Glomerular visceral epithelial cell (primary cell): ENCODE data around the gene RNF44.
"Not testable (repeated sequence)": the region's sequence is repeated elsewhere in the genome, so short reads cannot be mapped to it uniquely, and the experiment has no call there.

Experiments used
- DNase-seq: peaks from one replicate; pipeline ENCODE4 v3.0.0-alpha.2; 2016; ENCODE audit errors: extremely low spot score

The RNF44 gene

DNA sequence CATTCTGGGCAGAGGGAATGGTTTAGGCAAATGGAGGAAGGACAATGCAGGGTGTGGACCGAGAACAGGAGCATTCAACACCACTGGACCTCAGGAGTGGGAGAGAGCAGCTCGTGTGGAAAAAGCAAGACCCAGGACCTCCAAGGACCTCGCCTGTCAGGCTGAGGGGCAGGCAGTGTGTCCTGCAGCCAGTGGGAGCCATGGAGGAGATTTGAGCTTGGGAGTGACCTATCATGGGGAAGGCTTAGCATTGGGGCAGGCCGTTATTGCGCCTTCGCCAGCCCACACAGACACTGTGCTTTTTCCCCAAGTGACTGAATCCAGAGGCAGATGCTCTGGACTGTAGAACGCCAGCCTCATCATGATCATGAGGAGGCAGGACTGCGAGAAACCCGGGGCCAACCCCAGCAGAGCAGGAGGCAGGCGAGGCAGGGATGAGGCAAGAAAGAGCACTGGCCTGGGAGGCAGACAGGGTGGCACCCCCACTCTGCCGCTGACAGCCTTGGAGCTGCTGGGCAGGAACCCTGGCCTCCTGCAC is 15.2 kb upstream of the RNF44 start:
- DNase-seq, result no peak

DNA sequence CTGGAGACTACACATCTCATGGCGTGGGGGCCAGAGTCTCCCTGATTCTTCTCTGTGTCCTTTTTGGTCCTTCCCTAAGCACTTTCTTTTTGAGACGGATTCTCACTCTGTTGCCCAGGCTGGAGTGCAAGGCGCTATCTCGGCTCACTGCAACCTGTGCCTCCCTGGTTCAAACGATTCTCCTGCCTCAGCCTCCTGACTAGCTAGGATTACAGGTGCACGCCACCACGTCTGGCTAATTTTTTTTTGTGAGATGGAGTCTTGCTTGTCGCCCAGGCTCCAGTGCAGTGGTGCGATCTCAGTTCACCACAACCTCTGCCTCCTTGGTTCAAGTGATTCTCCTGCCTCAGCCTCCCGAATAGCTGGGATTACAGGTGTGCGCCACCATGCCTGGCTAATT is 13.7 kb upstream of the RNF44 start:
- DNase-seq, result not testable (repeated sequence)

- no peak for DNase-seq
Observed at GRCh38 chr5:176550275-176550831, 13.2 kb upstream of the RNF44 start.

DNA sequence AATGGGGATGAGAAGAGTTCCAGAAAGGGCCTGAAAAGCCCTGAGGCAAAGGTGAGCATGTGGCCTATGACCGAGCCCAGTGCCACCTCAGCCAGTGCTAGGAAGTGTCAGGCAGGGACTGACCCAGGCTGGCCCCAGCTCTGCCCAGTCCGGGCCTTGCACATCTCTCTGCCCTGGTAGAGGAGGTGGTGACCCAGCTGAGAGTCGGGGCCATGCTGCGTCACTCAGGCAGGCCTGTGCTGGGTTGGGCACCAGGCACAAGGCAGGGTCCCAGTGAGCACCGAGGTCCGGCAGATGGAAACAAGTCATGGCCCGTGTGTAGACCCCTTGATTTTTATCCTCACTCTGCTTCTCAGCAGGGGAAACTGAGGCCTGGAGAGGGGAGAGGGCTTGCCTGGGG is 12.7 kb upstream of the RNF44 start:
- DNase-seq, result no peak

DNA sequence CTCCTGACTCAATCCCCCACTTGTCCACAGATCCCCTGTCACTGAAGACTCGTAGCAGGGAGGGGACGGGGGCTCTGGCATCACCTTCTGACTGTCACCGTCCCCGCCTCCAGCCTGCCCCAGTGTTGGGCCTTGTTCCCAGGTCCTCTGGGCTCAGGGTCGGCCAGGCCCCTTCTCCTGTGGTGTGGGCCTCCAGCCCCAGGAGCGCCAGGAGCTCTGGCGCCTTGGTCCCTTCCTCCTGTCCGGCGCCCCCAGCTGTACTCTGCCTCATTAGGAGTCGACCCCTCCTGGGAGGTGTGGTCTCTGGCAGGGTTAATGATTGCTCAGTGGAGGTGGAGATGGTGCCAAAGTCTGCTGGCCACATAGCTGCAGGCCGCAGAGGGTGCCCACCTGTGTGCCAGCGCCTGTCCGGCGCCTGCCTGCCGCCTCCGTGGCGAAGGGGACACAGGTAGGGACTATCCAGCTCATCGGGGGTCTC is 11.8 kb upstream of the RNF44 start, which contains the start of gene CDHR2:
Gene CDHR2, plus strand, starts transcription at position 376 of the 478 bp plus-strand sequence. CDS start 16,011 bp downstream, outside the sequence.
- no peak for DNase-seq

DNA sequence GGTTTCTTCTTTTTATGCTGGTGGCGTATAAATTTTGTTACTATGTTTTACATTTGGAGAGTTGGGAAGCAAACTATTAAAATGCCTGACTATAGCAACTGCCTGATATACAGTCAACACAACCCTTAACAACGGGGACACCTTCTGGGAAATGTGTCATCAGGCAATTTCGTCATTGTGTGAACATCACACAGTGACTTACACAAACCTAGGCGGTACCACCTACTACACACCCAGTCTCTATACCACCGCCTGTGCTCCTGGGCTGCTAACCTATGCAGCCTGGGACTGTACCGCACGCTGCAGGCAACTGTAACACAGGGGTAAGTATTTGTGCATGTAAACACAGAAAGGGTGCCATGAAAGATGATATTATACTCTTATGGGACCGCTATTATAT is 10.6 kb upstream of the RNF44 start:
- DNase-seq, result no peak

GRCh38 chr5:176545737-176546509 is 8.7 kb upstream of the RNF44 start:
- no peak for DNase-seq

GRCh38 chr5:176545388-176545736 is 8.2 kb upstream of the RNF44 start:
- no peak for DNase-seq

DNA sequence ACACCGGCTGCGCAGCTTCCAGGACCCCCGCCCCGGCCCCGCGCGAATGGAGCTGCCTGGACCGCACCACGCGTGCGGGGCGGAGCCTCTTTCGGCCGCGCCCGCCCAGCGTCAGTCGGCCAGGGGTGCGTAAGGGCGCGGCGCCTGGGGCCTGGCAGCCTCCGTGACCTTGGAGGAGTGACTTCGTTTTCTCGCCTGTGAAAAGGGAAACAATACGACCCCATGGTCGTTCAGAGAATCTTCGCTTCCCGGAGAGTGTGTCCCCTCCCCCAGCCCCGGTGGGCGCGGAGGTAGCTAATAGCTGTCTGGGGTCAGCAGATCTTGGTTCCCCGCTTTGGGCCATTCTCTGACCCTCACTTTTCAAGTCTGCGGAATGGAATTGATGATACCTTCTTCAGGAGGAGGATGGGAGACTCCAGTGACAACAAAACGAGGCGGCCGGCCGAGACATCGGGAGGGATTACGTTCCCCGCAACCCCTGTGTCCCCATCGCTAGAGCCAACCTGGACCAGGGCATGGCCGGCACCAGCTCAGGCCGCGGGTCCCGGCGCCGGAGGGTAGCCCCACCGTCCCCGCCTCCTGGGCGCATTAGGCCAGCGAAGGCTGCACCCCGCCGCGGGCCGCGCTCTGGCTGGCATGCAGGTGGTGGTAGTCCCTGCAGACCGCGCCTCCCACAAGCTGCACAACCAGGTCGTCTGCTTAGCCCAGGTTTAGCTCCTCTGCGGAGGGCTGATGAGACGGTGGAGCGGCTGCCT is 6.4 kb upstream of the RNF44 start:
- peak; percentile 57 for DNase-seq

GRCh38 chr5:176542596-176543427 is 5.6 kb upstream of the RNF44 start:
- peak; percentile 33 for DNase-seq

DNA sequence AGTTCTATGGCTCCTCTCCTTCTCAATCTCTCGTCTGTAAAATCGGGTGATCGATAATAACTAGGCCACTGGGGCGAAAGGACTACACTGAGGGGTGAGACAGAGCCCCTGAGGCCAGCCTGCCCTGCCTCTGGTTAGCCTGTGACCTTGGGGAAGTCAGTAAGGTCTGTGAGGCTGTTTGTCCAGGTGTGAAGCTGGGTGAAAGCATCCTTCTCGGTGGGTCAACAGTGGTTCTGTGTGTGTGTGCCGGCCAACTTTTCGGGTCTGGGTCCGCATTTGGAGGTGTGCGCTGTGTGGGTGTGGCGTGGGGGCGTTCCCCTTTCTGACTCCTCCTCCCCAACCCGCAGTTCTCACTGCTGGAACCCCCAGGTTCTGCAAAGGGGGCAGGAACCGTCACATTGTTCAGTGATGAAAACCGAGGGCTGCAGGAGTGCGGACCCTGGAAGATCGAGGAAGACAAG is 5.0 kb upstream of the RNF44 start:
- DNase-seq, result no peak

GRCh38 chr5:176541338-176542134 is 4.3 kb upstream of the RNF44 start:
- peak; percentile 58 for DNase-seq

DNA sequence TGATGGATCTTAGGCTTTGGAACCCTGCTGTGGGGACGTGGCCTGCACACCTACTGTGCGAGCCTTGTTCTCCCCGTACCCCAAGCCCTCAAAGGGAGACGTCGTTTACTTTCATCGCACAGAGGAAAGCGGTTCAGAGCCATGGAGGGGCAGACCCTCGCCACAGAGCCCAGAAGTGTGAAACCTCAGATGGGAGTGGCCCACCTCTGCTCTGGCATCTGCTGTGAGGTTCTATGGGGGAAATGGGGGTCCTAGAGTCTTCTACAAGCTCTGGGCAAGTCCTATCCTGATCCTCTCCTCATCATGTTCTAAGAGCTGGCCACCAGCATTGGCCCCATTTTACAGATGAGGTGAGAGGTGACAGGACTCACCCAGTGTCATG is 3.7 kb upstream of the RNF44 start:
- DNase-seq, result no peak

GRCh38 chr5:176540476-176540899 is 3.3 kb upstream of the RNF44 start:
- no peak for DNase-seq

DNA sequence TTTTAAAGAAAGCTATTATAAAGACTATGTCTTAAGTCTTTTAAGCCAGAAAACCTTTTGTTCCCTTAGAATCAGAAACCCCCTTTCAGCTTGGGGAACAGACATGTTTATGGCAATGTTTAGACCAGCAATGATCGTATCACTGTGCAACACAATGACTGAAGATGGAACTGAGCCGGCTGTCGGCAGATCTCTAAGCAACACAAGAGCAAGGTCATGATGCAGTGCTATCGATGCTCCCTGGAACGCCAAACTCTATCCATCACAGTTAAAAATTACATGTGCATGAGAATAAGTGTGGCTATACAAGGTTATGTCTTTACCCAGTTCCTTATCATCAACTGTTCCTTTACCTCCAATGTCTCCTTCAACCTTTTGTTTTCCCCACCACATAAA is 1.8 kb upstream of the RNF44 start:
- DNase-seq, result no peak

GRCh38 chr5:176538230-176538988 is 1.2 kb upstream of the RNF44 start:
- DNase-seq, result no peak

- DNase-seq, result peak; percentile 100
Observed at GRCh38 chr5:176537554-176538229, 490 bp upstream of the RNF44 start.

DNA sequence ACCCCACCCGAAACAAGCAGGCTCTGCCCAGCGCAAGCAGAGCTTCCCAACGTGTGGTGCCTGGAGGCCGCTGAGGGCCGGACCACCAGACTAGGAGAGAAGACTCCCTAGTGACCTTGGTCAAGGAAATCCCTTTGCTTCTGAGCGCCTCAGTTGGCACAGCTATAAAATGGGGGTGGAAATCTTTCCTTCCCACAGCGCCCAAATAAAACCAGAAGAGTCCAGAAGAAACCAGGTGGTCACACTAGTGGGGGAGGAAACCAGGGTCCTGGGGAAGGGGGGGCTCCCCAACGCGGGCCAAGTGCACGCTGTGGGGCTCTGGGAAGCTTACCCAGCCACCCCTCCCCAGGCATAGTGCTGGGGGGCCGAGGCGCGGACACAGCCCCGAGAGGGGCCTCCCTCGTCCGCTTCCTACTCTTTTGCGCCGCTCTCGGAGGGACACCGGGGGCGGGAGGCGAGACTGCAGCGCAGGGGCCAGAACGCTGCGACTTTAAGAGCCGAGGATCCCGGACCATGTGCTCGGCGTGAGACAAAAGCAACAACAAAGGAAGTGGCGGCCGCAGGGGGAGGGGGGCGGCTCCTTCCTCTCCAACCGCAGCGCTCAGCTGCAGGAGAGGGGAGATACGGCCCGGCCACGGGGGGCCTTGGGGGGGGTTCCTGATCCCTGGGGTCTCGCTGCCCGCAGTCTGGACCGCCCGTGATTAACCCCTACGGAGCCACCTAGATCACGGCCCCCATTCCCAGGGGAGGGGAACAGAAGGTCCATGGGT is 885 bp downstream of the RNF44 start:
- DNase-seq, result peak; percentile 81
